ENCODE data around the gene RGPD8.
"Not testable (repeated sequence)": the region's sequence is repeated elsewhere in the genome, so short reads cannot be mapped to it uniquely, and the experiment has no call there.

The RGPD8 gene

DNA sequence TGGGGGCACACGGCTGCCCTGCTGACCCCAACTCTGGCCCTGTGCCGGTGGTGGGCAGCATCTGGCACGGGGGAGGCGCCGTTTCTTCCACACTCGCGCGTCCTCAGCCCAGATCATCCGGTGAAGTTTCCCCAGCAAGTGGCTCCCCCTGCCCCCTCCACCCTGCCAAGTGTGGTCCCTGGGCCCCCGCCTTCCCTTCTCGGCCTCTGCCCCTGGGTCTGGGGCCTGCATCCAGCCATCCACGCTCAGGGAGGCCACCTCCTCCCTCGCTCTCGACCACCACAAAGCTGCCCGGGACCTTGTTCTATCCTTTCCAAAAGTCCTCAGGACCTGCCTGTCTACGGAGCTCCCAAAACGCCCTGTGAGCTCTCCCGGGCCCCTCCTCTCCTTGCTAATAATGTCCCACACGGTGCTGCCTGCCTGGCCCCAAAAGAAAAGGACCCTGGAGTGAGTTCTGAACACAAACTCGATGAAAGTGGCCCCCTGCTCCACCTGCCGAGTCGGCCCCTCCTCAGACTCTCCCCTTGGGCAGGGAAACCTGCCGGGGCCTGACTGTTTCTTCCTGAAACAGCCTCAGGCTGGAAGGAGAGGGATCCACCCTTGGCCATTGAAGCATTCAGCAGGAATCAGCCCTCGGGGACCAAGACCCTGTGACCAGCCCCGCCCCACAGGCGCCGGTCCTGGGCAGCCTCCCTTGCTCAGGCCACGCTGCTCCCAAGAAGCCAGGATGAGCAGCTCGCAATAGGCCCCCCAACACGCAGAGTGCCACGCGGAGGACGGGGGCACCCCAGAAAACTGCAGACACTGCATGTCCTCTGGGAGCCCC is 1.7 kb upstream of the RGPD8 start:
- DNase-seq, result not testable (repeated sequence)

DNA sequence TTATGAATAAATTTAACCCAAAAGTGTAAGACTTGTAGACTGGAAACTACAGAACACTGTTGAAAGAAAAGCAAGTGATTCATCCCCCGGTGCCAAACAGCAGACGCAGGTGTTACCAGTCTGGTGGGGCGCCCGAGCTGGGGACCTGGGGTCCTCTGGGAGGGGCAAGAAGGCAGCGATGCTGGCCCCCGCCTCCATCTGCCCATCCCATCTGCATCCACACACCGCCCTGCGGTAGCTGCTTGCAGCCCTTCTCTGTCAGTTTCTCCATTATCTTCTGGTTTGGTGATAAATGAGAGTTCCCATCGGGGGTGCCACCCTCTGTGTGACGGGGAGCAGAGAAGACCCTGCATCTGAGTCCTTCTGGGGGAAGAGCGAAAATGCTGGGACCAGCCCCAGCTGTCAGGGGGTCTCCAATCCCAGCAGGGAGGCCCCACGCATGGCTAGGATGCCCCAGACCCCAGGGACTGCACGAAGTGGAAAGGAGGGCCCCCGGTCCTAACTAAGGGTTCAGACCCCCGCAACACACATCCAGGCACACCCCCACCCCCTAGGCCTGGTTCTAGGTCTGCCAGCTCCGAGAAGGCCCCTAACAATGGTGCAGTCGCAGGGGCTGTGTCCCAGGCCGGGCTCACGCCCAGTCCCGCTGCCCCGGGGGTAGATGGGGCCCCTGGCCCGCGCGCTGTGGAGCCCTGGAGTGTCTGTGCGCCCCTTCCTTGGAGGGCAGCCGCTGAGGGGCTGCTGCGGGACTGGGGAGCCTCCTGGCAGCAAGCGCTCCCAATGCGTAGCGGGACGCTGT is 686 bp upstream of the RGPD8 start:
- no peak for DNase-seq

GRCh38 chr2:112432735-112433479 is 538 bp downstream of the RGPD8 start:
- not testable (repeated sequence) for DNase-seq

DNA sequence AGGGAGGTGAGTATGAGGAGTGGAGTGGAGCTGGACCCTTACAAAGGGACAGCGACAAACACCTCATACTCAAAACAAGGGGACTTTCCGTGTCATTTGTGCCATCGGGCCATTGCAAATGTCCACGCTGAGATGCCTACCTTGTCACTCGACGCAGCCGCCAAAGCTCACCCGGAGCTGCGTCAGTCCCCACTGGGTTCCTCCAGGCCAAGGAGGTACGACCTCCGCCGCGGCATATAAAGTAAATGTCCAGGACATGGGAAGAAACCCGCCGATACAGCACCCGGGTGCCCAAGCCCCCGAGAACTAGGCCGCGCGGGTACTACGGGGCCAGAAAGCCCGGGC is 1.1 kb downstream of the RGPD8 start:
- not testable (repeated sequence) for DNase-seq

GRCh38 chr2:112431587-112432295 is 1.7 kb downstream of the RGPD8 start:
- not testable (repeated sequence) for DNase-seq

- not testable (repeated sequence) for DNase-seq
Measured at GRCh38 chr2:112424553-112424952, 8.9 kb downstream of the RGPD8 start.

DNA sequence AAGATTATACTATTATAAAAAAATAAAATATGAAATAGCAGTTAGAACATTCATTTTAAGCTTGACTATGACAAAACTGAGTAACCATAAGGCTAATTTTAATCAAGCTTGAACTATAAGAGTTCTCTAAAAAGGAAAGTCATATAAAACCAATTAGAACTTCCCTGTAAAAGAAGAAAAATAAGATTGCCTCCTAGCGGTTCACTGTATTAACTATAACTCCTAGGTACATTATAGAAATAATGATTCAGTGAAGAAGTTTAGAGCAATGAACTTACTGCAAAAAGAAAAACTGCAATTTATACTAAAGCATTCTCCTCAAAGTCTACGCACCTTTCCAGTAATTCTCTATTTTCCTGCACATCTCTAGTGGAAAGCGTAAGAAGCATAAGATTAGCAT is 16.6 kb downstream of the RGPD8 start:
- not testable (repeated sequence) for DNase-seq

DNA sequence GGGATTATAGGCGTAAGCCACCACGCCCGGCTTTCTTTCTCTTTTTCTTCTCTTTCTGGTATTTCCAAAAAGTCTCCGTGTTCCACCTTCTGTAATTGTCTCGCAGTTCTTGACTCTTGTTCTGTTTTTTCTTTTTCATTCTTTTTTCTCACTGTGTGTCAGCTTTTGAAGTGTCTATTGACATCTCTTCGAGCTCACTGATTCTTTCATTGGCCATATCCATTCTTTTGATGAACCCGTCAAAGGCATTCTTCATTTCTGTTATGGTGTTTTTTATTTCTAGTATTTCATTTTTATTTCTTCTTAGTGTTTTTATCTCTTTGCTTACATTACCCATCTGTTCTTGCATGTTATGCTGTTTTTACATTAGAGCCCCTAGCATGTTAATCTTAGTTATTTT is 73.4 kb downstream of the RGPD8 start:
- not testable (repeated sequence) for DNase-seq

DNA sequence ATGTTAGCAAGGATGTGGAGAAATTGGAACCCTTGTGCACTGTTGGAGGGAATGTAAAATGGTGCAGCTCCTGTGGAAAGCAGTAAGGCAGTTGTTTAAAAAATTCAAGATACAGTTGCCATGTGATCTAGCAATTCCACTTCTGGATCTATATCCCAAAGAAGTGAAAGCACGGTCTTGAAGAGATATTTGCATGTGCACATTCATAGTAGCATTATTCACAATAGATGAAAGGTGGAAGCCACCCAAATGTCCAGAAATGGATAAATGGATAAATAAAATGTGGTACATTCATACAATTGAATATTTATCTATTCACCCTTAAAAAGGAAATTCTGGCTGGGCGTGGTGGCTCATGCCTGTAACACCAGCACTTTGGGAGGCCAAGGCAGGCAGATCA is 79.1 kb downstream of the RGPD8 start:
- not testable (repeated sequence) for DNase-seq

GRCh38 chr2:112352809-112353603 is 80.4 kb downstream of the RGPD8 start:
- not testable (repeated sequence) for DNase-seq

DNA sequence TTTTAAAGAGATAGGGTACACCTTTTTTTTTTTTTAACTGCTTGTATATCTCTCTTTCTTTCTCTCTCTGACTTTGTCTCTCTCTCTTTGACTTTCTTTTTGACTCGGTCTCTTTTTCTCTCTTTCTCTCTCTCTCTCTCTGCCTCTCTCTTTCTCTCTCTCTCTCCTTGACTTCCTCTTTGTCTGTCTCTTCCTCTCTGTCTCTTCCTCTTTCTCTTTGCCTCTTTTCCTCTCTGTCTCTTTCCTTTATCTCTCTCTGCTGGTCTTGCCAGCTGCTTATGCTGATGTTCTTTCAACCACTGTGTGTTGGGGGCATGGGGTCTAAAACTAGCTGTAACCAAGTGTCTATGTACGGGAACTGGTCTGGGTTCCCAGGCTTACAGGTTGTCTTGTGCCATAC is 81.2 kb downstream of the RGPD8 start:
- not testable (repeated sequence) for DNase-seq

GRCh38 chr2:112345030-112346027 is 88.1 kb downstream of the RGPD8 start:
- DNase-seq, result no peak

- no peak for DNase-seq
Measured at GRCh38 chr2:112343827-112344585, 89.4 kb downstream of the RGPD8 start.

DNA sequence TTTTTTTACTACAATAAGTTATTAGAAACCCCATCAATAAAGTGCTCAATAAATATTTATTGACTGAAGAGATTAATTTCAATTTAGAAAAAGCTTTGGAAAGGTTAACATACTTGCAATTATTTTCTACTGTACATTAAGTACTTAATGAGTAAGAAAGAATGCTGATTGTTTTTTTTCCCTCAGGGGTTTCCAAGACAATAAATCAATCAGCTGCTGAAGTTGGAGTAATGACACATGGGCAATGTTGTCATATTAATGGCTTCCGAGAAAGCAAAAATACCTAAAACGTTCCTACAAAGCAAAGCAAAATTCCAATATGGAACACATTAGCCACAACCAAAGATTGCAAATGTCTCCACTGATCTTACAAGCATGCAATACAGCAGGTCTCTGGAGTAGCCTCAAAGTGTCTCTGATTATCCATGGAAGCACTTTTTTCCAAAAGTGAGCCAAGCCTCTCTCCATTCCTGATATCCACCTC is 91.3 kb downstream of the RGPD8 start:
- no peak for DNase-seq

DNA sequence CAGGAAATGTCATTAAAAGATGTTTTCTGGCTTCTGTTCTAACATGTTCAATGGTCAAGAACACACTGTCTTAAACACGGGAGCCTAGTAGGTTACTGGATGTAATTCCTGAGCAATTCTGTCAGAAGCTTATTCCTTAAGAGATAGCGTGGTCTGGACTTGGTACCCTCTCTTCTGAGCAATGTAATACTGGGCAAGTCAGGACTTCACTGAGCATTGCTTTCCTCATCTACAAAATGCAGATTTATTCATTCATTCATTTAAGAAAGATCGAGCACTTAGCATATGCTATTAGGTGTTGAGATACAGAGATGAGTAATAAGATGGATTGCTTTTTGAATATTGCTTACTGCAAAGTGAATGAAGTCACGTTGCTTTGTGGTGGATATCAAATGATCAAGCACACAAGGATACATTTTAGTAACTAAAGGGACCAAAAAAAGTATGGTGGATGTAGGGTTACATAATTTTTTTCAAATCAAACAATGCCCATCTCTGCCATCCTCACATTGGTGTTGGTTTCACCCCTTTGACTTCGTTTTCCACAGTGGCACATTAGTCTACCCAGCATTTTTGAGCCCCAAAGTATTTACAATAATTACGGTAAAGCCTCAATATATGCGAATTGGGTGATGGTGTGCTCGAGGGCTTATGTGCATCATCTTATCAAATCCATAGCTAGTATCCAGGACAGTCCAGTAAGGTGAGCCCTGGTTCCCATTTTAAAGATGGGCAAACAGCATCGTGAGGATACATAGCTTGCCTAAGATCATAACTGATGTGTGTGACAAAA is 92.8 kb downstream of the RGPD8 start:
- DNase-seq, result no peak

- DNase-seq, result no peak
Measured at GRCh38 chr2:112339986-112340385, 93.5 kb downstream of the RGPD8 start.

GRCh38 chr2:112335600-112335999 is 97.8 kb downstream of the RGPD8 start:
- no peak for DNase-seq

DNA sequence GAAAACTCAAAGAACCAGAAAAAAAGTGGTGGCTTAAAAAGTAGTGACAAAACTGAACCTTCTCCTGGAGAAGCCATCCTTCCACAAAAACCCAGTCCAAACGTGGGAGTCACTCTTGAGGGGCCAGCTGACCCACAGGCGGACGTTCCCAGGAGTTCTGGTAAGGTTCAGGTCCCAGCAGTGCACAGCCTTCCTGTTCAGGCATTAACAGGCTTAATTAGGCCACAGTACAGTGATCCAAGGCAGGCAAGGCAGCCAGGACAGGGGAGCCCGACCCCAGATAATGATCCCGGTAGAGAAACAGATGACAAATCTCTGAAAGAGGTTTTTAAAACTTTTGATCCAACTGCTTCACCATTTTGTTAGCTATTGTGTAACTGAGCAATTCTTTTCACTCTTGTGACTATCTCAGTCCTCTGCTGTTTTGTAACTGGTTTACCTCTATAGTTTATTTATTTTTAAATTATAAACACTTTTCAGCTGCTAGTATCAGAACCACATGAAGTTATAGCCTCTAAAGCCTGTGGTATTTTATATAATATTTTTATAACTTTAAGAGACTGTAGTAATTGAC is 101.2 kb downstream of the RGPD8 start:
- DNase-seq, result no peak
